ENCODE data around the gene TXNDC11. TPM values are rescaled to one million over a fixed set of nuclear protein-coding genes. Genes with fewer than 3 reads are reported as not detected.

Gene TXNDC11, protein sequence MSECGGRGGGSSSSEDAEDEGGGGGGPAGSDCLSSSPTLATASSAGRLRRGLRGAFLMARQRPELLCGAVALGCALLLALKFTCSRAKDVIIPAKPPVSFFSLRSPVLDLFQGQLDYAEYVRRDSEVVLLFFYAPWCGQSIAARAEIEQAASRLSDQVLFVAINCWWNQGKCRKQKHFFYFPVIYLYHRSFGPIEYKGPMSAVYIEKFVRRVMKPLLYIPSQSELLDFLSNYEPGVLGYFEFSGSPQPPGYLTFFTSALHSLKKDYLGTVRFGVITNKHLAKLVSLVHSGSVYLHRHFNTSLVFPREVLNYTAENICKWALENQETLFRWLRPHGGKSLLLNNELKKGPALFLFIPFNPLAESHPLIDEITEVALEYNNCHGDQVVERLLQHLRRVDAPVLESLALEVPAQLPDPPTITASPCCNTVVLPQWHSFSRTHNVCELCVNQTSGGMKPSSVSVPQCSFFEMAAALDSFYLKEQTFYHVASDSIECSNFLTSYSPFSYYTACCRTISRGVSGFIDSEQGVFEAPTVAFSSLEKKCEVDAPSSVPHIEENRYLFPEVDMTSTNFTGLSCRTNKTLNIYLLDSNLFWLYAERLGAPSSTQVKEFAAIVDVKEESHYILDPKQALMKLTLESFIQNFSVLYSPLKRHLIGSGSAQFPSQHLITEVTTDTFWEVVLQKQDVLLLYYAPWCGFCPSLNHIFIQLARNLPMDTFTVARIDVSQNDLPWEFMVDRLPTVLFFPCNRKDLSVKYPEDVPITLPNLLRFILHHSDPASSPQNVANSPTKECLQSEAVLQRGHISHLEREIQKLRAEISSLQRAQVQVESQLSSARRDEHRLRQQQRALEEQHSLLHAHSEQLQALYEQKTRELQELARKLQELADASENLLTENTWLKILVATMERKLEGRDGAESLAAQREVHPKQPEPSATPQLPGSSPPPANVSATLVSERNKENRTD
- total RNA-seq, result 34.2 and 36.3 TPM in 2 replicates

DNA sequence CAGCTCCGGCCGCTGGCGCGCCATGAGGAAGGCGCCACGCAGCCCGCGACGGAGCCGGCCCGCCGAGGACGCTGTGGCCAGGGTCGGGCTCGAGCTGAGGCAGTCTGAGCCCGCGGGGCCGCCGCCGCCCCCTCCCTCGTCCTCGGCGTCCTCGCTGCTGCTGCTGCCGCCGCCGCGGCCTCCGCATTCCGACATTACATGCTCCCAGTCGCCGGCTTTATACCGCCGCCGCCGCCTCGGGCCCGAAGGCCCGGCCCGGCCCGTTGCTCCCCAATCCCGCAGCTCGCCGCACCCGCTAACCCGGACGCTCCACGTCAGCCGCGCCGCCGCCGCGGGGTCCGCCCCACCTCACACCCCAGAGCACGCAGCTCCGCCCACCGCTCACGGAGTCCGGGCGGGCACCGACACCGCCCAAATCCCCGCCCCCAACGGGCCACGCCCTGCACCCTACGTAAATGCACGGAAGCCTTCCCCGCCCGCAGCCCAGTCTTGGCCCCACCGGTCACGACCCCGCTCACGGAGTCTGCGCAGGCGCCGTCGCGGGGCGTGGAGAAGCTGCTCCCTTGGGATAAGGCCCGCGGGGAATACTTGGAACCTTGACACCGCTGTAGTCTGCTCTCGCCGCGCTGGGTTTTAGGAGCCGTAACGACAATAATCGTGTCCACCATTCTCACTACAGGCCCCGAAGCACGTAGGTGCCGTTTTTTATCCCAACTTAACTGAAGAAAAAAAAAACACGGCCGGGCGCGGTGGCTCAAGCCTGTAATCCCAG lies at the start of gene TXNDC11:
Gene TXNDC11 (minus strand): TSS at position 322 of the 772 bp plus-strand sequence. CDS start 127 bp downstream, at position 195.

DNA sequence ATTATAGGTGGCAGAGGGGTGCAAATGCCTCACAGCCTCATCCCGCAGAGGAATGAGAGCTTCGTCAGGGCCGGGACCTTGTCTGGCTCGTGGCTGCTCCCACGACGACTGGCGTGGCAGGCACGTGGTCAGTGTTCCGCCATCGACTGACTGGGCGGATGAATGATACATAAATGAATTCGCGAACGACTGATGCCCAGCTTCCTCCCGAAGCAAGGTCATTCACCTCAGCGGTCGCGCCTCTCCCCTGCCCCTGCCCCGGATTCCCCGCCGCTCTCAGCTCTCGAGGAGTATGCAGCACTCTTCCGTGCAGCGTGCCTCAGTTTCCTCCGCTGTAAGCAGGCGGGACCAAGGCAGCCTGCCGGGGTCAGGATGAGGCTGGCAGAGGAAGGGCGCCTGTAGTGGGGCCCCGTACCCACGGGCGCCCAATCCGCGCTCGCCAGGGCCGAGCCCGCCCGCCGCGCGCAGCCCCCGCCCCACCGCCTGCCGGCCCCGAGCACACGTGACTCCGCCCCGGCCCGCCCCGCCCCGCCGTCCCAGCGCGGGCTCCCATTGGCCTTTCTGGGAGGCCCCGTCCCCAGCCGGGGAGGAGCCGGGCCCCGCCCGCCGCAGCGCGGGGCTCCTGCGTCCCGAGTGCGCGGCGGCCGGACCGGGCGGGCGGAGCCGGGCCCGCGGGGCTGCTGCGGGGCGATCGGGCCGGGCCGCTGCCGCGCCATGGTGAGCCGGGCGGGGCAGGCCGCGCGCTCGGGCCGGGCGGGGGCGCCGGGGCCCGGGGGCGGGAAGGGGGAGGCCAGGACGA lies 74.6 kb downstream of the TXNDC11 start, which contains the start of gene SNN:
Gene SNN (plus strand): TSS at position 632 of the 799 bp plus-strand sequence. CDS start 7,605 bp downstream, outside the sequence.

Small RNAs within 50 kb of the gene (small RNA-seq; reads per million reads assigned to genes)
- gene RF00017, result not detected

Other genes with a start within 250 kb of the TXNDC11 start
- gene LITAF, start 155.9 kb downstream of the TXNDC11 start, total RNA-seq, result 39.4 and 48.8 TPM in 2 replicates
- gene SNN, start 74.4 kb downstream of the TXNDC11 start, total RNA-seq, result 10.1 and 12.6 TPM in 2 replicates
- 29.0 and 37.8 TPM in 2 replicates for gene ZC3H7A, start 54.4 kb upstream of the TXNDC11 start, total RNA-seq
- gene RSL1D1, start 108.7 kb upstream of the TXNDC11 start, total RNA-seq, result 106 and 144 TPM in 2 replicates
- 71.3 and 83.1 TPM in 2 replicates for gene GSPT1, start 173.1 kb upstream of the TXNDC11 start, total RNA-seq
- 2.8 and 3.6 TPM in 2 replicates for gene NPIPB2, start 199.2 kb upstream of the TXNDC11 start, total RNA-seq
- gene TNFRSF17, start 222.4 kb upstream of the TXNDC11 start, total RNA-seq, result not detected in 2 replicates
- 61.6 and 76.1 TPM in 2 replicates for gene SNX29, start 233.9 kb upstream of the TXNDC11 start, total RNA-seq

Measured in hair follicle dermal papilla cell (primary cell).